CD4-positive, alpha-beta T cell treated with Interleukin-1 beta for 1 hour (primary cell): Measurements from ENCODE around the gene KIR2DL4.
"Not testable (repeated sequence)": the region's sequence is repeated elsewhere in the genome, so short reads cannot be mapped to it uniquely, and the experiment has no call there.

Experiments
- DNase-seq, 2 donors: peaks; one replicate each; pipeline ENCODE4 v3.0.0-alpha.2; 2020 to 2022

Gene KIR2DL4

DNA sequence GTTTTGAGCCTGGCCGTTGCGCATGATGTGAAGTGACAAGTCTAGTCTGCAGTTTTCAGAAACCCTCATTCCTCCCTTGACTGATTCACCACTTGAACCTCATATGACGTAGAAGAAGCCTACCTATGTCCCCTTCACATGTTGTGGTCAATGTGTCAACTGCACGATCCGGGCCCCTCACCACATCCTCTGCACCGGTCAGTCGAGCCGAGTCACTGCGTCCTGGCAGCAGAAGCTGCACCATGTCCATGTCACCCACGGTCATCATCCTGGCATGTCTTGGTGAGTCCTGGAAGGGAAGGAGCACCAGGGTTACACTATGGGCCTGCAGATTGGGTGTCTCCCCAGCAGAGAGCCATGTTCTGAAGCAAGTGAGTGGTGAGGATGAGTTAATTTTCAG, at the start of gene KIR2DL4:
Gene KIR2DL4 (plus strand): TSS at position 201 of the 400 bp plus-strand sequence. CDS start 42 bp downstream, at position 243.
- peak in 1 of 2 donors; percentile 30 for DNase-seq

DNA sequence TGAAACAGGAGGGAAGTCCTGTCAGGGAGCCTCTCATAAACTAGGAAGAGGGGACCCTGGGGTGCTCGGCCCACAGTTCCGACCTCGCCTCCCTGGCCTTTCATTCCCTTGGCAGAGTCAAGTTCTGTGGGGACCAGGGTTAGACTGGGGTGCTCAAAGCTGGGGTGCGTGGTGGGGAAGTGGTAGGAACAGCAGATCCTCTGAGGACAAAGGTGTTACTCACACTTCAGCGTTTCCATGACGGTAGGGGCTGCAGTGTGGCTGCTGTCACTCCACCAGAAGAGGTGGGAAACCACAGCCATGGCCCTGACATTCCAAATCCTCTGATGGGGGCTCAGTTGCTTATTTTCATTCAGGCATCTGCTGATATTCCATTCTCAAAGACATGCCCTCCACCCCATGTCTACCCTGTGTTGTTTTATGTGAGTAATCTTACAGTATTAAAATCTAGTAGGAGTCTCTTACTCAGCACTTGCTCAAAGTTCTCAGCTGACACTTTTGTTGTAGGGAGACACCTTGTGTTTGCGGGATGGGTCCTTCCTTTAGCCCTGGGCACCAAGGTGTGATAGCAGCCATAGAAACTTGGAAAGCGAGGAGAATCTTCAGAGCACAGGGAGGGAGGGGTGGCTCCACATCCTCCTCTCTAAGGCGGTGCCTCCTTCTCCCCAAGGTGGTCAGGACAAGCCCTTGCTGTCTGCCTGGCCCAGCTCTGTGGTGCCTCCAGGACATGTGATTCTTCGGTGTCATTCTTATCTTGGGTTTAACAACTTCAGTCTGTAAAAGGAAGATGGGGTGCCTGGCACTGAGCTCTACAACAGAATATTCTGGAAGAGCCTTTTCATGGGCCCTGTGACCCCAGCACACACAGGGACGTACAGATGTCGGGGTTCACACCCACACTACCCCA, 47.0 kb upstream of the KIR2DL4 start:
- not testable (repeated sequence) for DNase-seq

DNA sequence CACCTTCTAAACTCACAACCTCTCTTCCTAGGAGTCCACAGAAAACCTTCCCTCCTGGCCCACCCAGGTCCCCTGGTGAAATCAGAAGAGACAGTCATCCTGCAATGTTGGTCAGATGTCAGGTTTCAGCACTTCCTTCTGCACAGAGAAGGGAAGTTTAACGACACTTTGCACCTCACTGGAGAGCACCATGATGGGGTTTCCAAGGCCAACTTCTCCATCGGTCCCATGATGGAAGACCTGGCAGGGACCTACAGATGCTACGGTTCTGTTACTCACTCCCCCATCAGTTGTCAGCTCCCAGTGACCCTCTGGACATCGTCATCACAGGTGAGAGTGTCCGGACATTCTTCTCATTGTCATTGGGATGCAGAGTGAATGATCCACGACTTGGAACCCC, 44.8 kb upstream of the KIR2DL4 start:
- DNase-seq = not testable (repeated sequence)

DNA sequence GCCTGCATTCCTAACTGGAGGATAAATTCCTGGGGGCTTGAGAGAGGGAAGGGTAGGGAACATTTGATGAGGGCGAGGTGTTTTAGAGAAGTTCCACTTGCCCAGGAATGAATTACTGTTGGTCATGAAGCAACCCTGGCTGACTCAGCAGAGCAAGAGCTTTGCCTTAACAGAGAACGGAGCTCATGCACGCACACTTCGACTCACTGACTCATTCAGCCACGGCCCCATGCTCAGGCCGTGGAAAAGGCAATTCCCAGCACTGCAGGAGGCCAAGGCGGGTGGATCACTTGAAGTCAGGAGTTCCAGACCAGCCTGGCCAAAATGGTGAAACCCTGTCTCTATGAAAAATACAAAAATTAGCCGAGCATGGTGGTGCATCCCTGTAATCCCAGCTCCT, 39.2 kb upstream of the KIR2DL4 start:
- peak in 1 of 2 donors; percentile 72 for DNase-seq

DNA sequence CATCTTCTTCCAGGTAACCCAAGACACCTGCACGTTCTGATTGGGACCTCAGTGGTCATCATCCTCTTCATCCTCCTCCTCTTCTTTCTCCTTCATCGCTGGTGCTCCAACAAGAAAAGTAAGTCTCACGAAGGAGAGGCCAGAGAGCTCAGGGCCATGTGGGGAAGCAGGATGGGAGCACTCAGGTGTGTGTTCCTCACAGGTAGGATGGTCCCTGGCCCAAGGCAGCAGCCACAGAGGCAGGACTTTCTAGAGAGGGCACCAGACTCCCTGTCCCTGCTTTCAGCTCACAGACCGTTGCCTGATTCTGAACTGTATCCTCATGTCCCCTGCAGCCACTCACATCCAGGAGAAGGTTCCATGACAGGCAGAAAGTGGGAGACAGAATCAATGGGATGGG, 36.9 kb upstream of the KIR2DL4 start:
- not testable (repeated sequence) for DNase-seq

DNA sequence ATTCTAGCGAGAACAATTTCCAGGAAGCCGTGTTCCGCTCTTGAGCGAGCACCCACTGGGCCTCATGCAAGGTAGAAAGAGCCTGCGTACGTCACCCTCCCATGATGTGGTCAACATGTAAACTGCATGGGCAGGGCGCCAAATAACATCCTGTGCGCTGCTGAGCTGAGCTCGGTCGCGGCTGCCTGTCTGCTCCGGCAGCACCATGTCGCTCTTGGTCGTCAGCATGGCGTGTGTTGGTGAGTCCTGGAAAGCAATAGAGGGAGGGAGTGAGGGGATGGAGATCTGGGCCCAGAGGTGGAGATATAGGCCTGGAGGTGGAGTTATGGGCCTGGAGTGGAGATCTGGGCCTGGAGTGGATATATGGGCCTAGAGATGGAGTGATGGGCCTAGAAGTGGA, 33.8 kb upstream of the KIR2DL4 start, which contains the start of gene KIR2DL1:
Gene KIR2DL1 (plus strand): TSS at position 148 of the 400 bp plus-strand sequence. CDS start 58 bp downstream, at position 206.
- DNase-seq = not testable (repeated sequence)

DNA sequence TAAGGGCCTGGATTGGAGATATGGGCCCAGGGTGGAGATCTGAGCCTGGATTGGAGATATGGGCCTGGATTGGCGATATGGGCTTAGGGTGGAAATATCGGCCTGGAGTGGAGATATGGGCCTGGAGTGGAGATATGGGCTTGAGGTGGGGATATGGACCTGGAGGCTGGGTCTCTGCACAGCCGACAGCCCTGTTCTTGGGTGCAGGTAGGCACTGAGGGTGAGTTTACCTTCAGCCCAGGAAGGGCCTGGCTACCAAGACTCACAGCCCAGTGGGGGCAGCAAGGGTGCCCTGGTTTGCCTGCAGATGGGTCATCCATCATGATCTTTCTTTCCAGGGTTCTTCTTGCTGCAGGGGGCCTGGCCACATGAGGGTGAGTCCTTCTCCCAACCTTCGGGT, 32.9 kb upstream of the KIR2DL4 start:
- not testable (repeated sequence) for DNase-seq

DNA sequence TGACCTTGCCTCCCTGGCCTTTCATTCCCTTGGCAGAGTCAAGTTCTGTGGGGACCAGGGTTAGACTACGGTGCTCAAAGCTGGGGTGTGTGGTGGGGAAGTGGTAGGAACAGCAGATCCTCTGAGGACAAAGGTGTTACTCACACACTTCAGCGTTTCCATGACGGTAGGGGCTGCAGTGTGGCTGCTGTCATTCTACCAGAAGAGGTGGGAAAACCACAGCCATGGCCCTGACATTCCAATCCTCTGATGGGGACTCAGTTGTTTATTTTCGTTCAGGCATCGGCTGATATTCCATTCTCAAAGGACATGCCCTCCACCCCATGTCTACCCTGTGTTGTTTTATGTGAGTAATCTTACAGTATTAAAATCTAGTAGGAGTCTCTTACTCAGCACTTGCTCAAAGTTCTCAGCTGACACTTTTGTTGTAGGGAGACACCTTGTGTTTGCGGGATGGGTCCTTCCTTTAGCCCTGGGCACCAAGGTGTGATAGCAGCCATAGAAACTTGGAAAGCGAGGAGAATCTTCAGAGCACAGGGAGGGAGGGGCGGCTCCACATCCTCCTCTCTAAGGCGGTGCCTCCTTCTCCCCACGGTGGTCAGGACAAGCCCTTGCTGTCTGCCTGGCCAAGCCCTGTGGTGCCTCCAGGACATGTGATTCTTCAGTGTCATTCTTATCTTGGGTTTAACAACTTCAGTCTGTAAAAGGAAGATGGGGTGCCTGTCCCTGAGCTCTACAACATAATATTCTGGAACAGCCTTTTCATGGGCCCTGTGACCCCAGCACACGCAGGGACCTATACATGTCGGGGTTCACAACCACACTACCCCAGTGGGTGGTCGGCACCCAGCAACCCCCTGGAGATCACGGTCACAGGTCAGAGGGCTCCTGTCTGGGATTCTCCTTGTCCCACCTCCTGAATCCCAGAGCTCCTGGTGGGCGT, 32.1 kb upstream of the KIR2DL4 start:
- DNase-seq = not testable (repeated sequence)

DNA sequence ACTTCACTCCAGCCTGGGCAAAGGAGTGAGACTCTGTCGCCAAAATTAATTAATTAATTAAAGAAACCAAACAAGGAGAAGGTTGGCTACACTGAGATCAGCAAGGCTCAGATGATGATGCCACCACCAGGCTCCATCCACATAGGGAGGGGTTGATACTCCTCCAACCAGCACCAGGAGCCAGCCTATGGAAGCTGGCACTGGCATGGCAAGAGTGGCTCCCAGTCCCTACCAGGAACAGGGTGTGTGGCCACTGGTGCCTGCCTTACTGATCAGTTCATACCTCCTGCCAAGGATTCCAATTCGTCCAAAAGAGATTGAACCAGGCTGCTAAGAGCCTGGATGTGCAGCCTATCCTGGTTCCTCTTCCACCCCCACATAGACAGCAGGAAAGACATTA, 30.7 kb upstream of the KIR2DL4 start:
- not testable (repeated sequence) for DNase-seq

DNA sequence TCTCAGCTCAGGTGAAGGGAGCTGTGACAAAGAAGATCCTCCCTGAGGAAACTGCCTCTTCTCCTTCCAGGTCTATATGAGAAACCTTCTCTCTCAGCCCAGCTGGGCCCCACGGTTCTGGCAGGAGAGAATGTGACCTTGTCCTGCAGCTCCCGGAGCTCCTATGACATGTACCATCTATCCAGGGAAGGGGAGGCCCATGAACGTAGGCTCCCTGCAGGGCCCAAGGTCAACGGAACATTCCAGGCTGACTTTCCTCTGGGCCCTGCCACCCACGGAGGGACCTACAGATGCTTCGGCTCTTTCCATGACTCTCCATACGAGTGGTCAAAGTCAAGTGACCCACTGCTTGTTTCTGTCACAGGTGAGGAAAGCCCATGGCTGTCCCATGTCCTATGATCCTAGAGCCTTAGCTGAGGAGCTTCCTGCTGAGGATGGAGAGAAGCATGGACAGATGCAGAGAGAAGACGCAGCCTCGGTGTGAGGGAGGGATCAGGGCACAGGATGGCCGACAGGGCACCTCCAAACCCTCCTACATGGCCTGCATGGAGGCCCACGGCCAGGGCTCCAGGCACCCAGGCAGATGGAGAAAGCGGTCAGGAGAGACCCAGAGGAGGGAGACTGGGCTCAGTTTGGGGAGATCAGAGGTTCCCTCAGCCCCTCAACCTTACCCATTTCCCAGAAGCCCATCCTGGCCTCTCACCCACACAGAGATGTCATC, 28.2 kb upstream of the KIR2DL4 start:
- DNase-seq = not testable (repeated sequence)

DNA sequence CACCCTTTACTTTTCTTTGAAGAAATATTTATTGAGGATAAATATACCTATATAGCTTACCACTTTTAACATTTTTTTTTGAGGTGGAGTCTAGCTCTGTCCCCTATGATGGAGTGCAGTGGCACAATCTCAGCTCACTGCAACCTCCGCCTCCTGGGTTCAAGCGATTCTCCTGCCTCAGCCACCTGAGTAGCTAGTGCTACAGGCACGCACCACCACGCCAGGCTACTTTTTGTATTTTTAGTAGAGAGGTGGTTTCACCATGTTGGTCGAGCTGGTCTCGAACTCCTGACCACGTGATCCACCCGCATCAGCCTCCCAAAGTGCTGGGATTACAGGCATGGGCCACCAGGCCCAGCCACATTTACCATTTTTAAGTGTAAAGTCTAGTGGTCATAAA, 27.6 kb upstream of the KIR2DL4 start:
- DNase-seq = not testable (repeated sequence)

DNA sequence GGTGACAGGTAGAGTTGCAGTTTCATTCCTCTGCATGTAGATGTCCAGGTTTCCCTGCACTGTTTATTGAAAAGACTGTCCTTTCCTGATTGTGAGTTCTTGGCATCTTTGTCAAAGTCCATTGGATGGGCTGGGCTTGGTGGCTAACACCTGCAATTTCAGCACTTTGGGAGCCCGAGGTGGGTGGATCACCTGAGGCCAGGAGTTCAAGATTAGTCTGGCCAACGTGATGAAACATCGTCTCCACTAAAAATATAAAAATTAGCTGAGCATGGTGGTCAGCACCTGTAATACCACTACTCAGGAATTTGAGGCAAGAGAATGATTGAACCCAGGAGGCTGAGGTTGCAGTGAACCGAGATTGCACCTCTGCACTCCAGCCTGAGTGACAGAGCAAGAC, 25.6 kb upstream of the KIR2DL4 start:
- not testable (repeated sequence) for DNase-seq

DNA sequence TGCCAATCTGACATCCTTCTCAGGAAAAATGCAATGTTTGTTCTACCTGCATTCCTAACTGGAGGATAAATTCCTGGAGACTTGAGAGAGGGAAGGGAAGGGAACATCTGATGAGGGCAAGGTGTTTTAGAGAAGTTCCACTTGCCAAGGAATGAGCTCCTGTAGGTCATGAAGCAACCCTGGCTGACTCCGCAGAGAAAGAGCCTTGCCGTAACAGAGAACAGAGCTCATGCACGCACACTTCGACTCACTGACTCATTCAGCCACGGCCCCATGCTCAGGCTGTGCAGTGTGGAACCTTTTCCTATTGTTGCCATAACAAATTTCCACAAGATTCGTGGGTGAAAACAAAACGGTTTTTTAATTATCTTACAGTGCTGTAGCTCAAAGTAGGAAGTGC, 24.5 kb upstream of the KIR2DL4 start:
- peak in 1 of 2 donors; percentile 66 for DNase-seq

DNA sequence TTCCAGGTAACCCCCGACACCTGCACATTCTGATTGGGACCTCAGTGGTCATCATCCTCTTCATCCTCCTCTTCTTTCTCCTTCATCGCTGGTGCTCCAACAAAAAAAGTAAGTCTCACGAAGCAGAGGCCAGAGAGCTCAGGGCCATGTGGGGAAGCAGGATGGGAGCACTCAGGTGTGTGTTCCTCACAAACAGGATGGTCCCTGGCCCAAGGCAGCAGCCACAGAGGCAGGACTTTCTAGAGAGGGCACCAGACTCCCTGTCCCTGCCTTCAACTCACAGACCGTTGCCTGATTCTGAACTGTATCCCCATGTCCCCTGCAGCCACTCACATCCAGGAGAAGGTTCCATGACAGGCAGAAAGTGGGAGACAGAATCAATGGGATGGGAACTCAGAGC, 20.5 kb upstream of the KIR2DL4 start:
- not testable (repeated sequence) for DNase-seq

DNA sequence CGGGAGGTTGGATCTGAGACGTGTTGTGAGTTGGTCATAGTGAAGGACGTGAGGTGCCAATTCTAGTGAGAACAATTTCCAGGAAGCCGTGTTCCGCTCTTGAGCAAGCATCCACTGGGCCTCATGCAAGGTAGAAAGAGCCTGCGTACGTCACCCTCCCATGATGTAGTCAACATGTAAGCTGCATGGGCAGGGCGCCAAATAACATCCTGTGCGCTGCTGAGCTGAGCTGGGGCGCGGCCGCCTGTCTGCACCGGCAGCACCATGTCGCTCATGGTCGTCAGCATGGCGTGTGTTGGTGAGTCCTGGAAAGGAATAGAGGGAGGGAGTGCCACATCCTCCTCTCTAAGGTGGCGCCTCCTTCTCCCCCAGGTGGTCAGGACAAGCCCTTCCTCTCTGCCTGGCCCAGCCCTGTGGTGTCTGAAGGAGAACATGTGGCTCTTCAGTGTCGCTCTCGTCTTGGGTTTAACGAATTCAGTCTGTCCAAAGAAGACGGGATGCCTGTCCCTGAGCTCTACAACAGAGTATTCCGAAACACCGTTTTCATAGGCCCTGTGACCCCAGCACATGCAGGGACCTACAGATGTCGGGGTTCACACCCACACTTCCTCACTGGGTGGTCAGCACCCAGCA, 17.2 kb upstream of the KIR2DL4 start:
- not testable (repeated sequence) for DNase-seq

DNA sequence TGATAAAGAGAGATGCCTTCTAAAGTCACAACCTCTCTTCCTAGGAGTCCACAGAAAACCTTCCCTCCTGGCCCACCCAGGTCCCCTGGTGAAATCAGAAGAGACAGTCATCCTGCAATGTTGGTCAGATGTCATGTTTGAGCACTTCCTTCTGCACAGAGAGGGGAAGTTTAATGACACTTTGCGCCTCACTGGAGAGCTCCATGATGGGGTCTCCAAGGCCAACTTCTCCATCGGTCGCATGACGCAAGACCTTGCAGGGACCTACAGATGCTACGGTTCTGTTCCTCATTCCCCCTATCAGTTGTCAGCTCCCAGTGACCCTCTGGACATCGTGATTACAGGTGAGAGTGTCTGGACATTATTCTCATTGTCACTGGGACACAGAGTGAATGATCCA, 15.3 kb upstream of the KIR2DL4 start:
- DNase-seq = peak in 1 of 2 donors; percentile 67

DNA sequence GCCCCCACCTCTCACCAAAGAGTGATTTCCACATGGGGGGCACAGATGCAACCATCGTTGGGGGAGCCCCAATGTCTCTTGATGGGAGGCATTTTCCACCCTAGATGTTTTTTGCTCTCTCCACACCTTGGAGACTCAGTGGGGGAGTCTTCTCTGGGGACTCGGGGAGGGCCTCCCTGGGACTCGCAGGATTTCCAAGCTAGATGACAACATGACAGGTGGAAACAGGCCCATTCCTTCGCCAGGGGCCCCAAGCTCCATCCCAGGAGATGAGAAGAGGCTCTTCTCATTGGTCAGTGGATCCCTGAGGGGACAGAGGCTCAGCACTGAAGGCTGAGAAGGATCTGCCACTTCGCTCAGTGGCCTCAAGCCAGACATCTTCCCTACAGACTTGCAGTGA, 12.7 kb upstream of the KIR2DL4 start:
- no peak for DNase-seq

DNA sequence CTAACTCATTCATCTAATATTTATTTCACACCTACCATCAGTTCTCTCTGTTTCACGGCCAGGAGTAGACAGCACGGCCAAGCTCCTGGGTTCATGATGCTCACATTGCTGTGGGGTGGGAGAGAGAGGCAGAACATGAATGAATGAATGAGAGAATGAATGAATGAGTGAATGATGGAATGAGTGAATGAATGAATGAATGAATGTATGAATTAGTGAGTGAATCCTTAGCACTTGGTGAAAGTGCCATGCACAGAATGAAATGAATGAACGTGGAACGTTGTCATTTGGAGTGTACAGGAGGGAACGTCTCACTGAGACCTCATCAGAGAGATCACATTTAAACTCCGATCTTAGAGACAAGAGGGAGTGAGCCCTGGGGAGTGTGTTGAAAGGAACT, 11.9 kb upstream of the KIR2DL4 start:
- no peak for DNase-seq

DNA sequence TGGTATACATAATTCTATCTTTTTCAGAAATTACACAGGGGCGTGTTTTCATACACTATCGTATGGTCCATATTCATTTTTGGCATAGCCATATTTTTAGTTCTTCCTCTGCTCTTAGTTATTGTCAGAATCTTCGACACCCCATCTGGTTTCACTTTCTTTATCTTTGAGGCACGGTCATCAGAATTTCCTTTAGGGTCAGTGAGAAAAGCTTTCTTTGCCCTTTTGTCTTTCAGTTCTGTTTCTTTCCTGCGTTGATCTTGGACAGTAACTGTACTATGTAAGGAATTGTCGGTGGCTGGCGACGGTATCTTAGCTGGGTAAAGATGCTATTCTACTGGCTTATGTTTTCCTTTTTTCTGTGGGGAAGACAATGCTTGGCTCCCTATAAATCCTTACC, 10.6 kb upstream of the KIR2DL4 start:
- DNase-seq = peak in 1 of 2 donors; percentile 10

DNA sequence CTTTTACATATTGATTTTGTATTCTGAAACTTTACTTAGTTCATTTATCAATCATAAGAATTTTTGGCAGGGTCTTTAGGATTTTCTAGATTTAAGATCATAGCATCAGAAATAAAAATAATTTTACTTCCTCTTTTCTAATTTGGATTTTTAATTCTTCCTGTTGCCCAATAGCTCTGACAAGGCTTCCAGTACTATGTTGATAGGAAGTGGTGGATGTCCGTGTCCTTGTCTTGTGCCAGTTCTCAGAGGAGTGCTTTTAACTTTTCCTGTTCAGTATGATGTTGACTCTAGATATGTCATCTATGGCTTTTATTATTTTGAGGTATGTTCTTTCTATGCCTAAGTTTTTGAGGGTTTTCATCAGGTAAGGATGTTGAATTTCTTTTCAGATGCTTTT, 7.7 kb upstream of the KIR2DL4 start:
- DNase-seq = no peak

DNA sequence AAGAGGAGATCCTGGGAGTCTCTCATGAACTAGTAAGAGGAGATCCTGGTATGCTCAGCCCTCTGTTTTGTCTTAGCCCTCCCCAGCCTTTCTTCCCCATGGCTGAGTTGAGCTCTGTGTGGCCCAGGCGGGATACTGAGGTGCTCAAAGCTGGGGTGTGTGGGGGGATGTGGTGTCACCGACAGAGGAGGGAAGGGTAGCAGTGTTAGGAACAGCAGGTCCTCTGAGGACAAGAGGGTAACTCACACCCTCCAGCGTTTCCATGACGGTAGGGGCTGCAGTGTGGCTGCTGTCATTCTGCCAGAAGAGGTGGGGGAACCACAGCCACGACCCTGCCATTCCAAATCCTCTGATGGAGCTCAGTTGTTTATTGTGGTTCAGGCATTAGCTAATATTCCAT, 691 bp downstream of the KIR2DL4 start:
- no peak for DNase-seq

DNA sequence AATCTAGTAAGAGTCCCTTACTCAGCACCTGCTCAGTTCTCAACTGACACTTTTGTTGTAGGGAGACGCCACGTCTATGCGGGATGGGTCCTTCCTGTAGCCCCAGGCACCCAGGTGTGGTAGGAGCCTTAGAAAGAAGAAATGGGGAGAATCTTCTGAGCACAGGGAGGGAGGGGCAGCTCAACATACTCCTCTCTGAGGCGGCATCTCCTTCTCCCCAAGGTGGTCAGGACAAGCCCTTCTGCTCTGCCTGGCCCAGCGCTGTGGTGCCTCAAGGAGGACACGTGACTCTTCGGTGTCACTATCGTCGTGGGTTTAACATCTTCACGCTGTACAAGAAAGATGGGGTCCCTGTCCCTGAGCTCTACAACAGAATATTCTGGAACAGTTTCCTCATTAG, 1.2 kb downstream of the KIR2DL4 start:
- DNase-seq = no peak
